ENCODE measurements around the gene STAT1. TPM values are rescaled to one million over a fixed set of nuclear protein-coding genes. Genes with fewer than 3 reads are reported as not detected.
"Not testable (repeated sequence)": the region's sequence is repeated elsewhere in the genome, so short reads cannot be mapped to it uniquely, and the experiment has no call there.

Gene STAT1
- total RNA-seq, 1 experiment from 2014 or later = 108 TPM

GRCh38 chr2:190965580-190966222 is 48.3 kb downstream of the STAT1 start:
- H3K9me3 ChIP-seq (replicated peaks) = no peaks in the 10 kb centered on the region
- no peak for DNase-seq (ENCODE audit: low read depth in 1 of 2, low spot score in 2 of 2)
- peaks cover 79% of the 10 kb centered on the region for H3K36me3 ChIP-seq
- H3K27ac ChIP-seq = no peak overlapping the region
- no peaks in the 10 kb centered on the region for H3K27me3 ChIP-seq (replicated peaks)
- no peaks in the 10 kb centered on the region for H3K4me1 ChIP-seq (replicated peaks)
- H3K4me3 ChIP-seq = no peak overlapping the region

GRCh38 chr2:190964170-190964795 is 49.7 kb downstream of the STAT1 start:
- Histone ChIP-seq H3K4me1 (replicated peaks) (0 out of 2 replicates have a peak, but pooled peaks cover 4% of the 10 kb centered on the region), H3K27me3 (replicated peaks) (no peaks in the 10 kb centered on the region), H3K36me3 (peaks cover 71% of the 10 kb centered on the region), H3K9me3 (replicated peaks) (no peaks in the 10 kb centered on the region), H3K4me3 (no peak overlapping the region), H3K27ac (no peak overlapping the region)
- DNase-seq (ENCODE audit: low read depth in 1 of 2, low spot score in 2 of 2) = no peak

DNA sequence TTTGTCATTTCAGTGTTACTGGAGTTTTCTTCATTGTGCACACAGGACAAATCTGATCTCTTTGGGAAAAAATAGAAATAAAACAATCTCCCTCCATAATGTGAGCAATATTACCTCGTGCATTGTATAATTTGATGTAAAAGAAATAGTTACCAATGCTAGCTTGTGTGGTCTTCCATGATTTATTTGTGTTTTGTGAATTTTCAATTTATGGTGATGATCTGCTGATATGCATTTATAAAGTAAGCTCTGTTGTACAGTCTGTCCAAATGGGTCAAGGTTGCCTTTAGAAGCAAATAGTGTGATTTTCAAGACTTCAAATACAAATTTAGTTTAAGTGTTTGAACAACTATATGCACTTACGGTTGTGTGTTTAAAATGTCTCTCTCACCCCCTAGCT is 50.9 kb downstream of the STAT1 start:
- Histone ChIP-seq H3K36me3 (peaks cover 59% of the 10 kb centered on the region), H3K4me1 (replicated peaks) (0 out of 2 replicates have a peak, but pooled peaks cover 4% of the 10 kb centered on the region), H3K9me3 (replicated peaks) (no peaks in the 10 kb centered on the region), H3K27ac (no peak overlapping the region), H3K4me3 (no peak overlapping the region), H3K27me3 (replicated peaks) (no peaks in the 10 kb centered on the region)
- no peak for DNase-seq (ENCODE audit: low read depth in 1 of 2, low spot score in 2 of 2)

DNA sequence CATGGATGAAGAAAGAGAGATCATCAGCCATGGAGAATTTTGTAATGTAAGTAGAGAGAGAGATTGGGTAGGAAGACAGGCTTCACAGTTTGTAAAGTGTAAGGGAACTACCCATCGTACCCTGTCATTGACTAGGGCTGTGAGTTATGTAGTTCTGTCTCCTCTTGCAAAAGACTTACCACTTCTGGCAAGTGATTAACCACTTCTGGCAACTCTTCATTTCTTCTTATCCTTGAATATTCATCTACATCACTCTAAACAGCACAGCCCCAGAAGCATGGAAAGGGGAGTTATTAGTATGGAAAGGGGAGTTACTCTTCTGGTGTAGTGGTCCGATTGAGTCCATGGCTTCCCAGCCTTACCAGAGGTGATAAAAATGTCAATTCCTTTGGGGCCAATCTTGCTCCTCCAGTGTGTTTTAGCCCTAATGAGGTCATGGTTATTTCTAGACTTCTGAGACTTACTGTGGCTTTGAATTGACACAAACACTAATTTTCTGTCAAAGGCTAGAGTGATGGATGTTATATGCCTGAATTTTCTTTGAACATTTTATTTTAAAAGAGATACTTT is 52.0 kb downstream of the STAT1 start:
- Histone ChIP-seq H3K4me1 (replicated peaks) (0 out of 2 replicates have a peak, but pooled peaks cover 4% of the 10 kb centered on the region), H3K36me3 (peaks cover 51% of the 10 kb centered on the region), H3K27me3 (replicated peaks) (no peaks in the 10 kb centered on the region), H3K9me3 (replicated peaks) (no peaks in the 10 kb centered on the region), H3K27ac (no peak overlapping the region), H3K4me3 (no peak overlapping the region)
- DNase-seq (ENCODE audit: low read depth in 1 of 2, low spot score in 2 of 2) = no peak

- H3K27me3 ChIP-seq (replicated peaks); DNase-seq (ENCODE audit: low read depth in 1 of 2, low spot score in 2 of 2); H3K4me1 ChIP-seq (replicated peaks); H3K9me3 ChIP-seq (replicated peaks); H3K4me3 ChIP-seq; H3K27ac ChIP-seq: not testable (repeated sequence)
- H3K36me3 ChIP-seq = peaks cover 44% of the 10 kb centered on the region
These were observed 52.9 kb downstream of the STAT1 start for GRCh38 chr2:190961117-190961516.

DNA sequence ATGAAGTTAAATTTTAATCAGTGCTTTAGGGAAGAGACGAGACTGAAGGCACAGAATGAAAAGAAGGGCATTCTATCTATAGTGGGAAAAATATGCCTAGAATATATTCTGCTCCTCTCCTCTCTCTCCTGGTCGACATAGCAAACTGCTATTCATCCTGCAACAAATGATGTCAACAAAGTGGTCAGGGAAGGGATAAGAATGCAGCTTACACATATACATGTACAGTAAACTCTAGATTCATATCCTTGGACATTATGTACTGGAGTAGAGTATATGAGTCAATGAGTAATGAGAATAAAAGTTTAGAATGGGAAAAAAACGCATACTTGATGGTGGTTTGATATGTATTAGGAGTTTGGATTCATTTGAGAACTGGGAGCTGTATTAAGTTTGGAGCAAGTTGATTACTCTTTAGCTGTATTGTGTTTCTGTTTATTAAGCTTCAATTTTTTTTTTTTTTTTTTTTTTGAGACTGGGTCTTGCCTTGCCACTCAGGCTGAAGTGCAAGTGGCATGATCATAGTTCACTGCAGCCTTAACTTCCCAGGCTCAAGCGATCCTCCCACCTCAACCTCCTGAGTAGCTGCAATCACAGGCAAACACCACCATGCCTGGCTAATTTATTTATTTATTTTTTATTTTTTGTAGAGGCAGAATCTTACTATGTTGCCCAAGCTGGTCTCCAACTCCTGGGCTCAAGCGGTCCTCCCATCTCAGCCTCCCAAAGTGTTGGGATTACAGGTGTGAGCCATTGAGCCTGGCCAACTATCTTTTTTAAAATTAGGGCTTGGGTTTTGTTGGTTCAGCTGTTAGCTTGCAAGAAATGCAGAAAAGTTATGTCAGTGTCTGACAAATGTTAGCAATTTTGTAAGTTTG is 53.8 kb downstream of the STAT1 start:
- Histone ChIP-seq H3K27me3 (replicated peaks) (no peaks in the 10 kb centered on the region), H3K4me3 (no peak overlapping the region), H3K36me3 (peaks cover 37% of the 10 kb centered on the region), H3K9me3 (replicated peaks) (no peaks in the 10 kb centered on the region), H3K4me1 (replicated peaks) (0 out of 2 replicates have a peak, but pooled peaks cover 4% of the 10 kb centered on the region), H3K27ac (no peak overlapping the region)
- no peak for DNase-seq (ENCODE audit: low read depth in 1 of 2, low spot score in 2 of 2)

GRCh38 chr2:190953257-190953656 is 60.7 kb downstream of the STAT1 start:
- Histone ChIP-seq H3K9me3 (replicated peaks) (no peaks in the 10 kb centered on the region), H3K27me3 (replicated peaks) (no peaks in the 10 kb centered on the region), H3K4me3 (no peak overlapping the region), H3K27ac (no peak overlapping the region), H3K4me1 (replicated peaks) (peaks cover 10% of the 10 kb centered on the region), H3K36me3 (no peaks in the 10 kb centered on the region)
- no peak for DNase-seq (ENCODE audit: low read depth in 1 of 2, low spot score in 2 of 2)

DNA sequence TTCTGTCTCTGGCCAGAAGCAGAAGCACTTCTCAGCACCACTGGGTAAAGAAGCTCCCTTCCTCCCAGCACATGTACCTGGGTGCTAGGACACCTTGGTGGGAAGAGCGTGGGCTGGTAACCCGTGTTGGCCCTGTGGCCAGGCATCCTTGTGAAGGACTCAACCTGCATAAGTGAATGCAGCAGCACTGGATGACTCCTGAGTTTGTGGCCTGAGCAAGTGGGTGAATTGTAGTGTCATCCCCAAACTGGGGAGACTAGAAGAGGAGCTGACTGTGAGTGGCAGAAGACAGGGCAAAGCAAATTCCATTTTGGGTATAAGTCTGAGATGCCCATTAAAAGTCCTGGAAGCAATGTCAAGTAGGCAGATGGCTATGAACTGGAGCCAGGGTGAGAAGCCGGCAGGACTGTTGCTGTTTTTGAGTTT is 63.4 kb downstream of the STAT1 start:
- Histone ChIP-seq H3K4me3 (no peak overlapping the region), H3K4me1 (replicated peaks) (peaks cover 24% of the 10 kb centered on the region), H3K9me3 (replicated peaks) (no peaks in the 10 kb centered on the region), H3K36me3 (no peaks in the 10 kb centered on the region), H3K27ac (no peak overlapping the region), H3K27me3 (replicated peaks) (no peaks in the 10 kb centered on the region)
- DNase-seq (ENCODE audit: low read depth in 1 of 2, low spot score in 2 of 2) = no peak

DNA sequence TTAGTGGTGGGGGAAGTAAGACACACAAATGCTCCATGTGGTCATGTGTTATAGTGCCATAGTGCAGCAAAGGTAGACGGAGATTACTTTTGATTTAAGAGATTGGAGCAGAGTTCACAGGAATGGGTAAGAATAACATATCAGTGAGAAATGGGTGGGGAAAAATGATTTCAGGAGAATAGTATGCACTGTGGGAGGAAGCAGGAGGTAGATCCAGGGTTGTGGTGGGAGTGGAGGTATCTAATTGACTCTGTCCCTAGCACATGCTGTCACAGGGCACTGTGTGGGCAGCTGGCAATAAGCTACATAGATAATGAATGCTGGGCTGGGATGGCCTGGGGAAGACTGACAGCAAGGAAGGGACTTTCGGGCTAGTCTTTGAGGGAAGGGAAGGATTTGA is 65.3 kb downstream of the STAT1 start:
- H3K9me3 ChIP-seq (replicated peaks) = no peaks in the 10 kb centered on the region
- H3K36me3 ChIP-seq = no peaks in the 10 kb centered on the region
- H3K4me3 ChIP-seq = no peak overlapping the region
- DNase-seq (ENCODE audit: low read depth in 1 of 2, low spot score in 2 of 2) = peak; percentile 53 to 56
- no peaks in the 10 kb centered on the region for H3K27me3 ChIP-seq (replicated peaks)
- H3K4me1 ChIP-seq (replicated peaks) = peaks cover 24% of the 10 kb centered on the region
- H3K27ac ChIP-seq = peak overlapping the region; percentile 45

GRCh38 chr2:190947711-190948251 is 66.2 kb downstream of the STAT1 start:
- no peaks in the 10 kb centered on the region for H3K36me3 ChIP-seq
- peak; percentile 65 to 86 for DNase-seq (ENCODE audit: low read depth in 1 of 2, low spot score in 2 of 2)
- H3K9me3 ChIP-seq (replicated peaks) = no peaks in the 10 kb centered on the region
- H3K4me3 ChIP-seq = peak overlapping the region; percentile 11
- H3K27me3 ChIP-seq (replicated peaks) = no peaks in the 10 kb centered on the region
- peaks cover 24% of the 10 kb centered on the region for H3K4me1 ChIP-seq (replicated peaks)
- peak overlapping the region; percentile 45 for H3K27ac ChIP-seq

DNA sequence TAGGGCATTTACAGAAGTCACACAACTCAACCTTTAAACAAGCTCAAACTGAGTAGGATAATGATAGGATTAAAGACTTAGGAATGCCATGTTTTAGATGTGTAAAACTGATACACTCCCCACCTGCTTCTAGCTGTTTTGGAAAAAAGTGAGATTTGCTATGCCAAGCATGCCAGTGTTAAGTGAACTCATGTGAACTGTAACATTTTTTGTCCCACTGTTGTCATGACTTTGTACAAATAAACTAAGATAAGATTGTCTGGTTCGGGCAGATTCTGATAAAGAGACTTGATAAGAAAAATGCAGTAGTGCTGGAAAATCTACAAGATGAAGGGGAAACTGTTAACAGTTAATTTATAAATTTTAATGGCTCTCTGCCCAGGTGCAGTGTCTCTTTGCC is 66.8 kb downstream of the STAT1 start:
- no peak overlapping the region for H3K4me3 ChIP-seq
- no peaks in the 10 kb centered on the region for H3K9me3 ChIP-seq (replicated peaks)
- no peaks in the 10 kb centered on the region for H3K27me3 ChIP-seq (replicated peaks)
- no peaks in the 10 kb centered on the region for H3K36me3 ChIP-seq
- H3K27ac ChIP-seq = peak overlapping the region; percentile 45
- peaks cover 24% of the 10 kb centered on the region for H3K4me1 ChIP-seq (replicated peaks)
- DNase-seq (ENCODE audit: low read depth in 1 of 2, low spot score in 2 of 2) = peak in 1 of 2 experiments; percentile 42

DNA sequence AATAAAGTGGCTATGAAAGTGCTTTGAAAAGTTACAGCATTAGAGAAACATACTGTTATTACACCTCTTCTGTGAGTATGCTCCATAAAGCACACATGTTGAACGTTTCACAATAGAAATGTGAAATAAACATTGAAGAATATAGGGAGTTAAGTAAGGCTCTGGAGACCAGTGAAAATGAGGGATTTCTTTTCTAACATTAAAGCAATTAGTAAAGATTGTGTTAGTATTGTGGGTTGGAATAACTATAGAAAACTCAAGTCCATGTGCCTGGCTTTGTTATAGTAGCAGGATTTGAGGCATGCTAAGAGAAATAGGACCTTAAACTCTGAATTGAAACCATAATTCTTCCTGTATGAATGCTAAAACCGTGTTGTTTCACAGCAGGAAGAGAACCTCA is 70.3 kb downstream of the STAT1 start:
- Histone ChIP-seq H3K36me3 (no peaks in the 10 kb centered on the region), H3K4me1 (replicated peaks) (peaks cover 19% of the 10 kb centered on the region), H3K27me3 (replicated peaks) (no peaks in the 10 kb centered on the region), H3K9me3 (replicated peaks) (no peaks in the 10 kb centered on the region), H3K4me3 (no peak overlapping the region), H3K27ac (no peak overlapping the region)
- no peak for DNase-seq (ENCODE audit: low read depth in 1 of 2, low spot score in 2 of 2)

DNA sequence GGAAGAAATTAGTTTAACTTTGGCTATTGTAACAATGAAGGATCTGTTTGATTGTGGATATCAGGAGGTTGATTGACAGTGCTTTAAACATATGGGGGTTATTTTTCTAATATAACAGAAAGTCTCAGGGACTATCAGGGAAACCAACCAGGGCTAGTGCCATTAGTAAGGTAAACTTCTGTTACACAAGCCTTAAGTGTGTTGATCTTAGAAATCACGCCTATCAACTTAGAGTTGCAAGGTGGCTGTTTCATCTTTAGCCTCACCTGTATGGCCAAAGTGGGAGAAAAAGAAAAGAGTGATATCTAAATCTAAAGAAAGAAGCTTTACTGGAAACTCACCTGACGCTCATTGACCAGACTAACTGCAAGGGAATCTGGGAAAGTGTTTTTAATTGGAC is 71.3 kb downstream of the STAT1 start:
- DNase-seq (ENCODE audit: low read depth in 1 of 2, low spot score in 2 of 2) = no peak
- H3K4me1 ChIP-seq (replicated peaks) = peaks cover 18% of the 10 kb centered on the region
- H3K27ac ChIP-seq = no peak overlapping the region
- no peak overlapping the region for H3K4me3 ChIP-seq
- H3K36me3 ChIP-seq = no peaks in the 10 kb centered on the region
- no peaks in the 10 kb centered on the region for H3K27me3 ChIP-seq (replicated peaks)
- no peaks in the 10 kb centered on the region for H3K9me3 ChIP-seq (replicated peaks)
